Breast epithelium (tissue), 3 donors: ENCODE measurements around the gene KLF7.

ENCODE experiments used
- CTCF ChIP-seq, 3 donors: fragments of 450-650 bp; IDR thresholded peaks; one replicate each; pipeline ENCODE4 v1.5.1; 2016 to 2017; ENCODE audit warnings: antibody characterized with exemption in 3 of 3, mild to moderate bottlenecking in 3 of 3, moderate library complexity in 3 of 3
- POLR2A ChIP-seq: fragments of 450-650 bp; IDR thresholded peaks from one replicate; pipeline ENCODE4 v1.6.1; 2016; ENCODE audit warnings: antibody characterized with exemption, mild to moderate bottlenecking, moderate library complexity
- POLR2AphosphoS5 ChIP-seq, 3 donors: sonication (generic); formaldehyde crosslinking; IDR thresholded peaks; one replicate each; pipeline ENCODE4 v1.6.1; 2017; ENCODE audit warnings: antibody characterized with exemption in 3 of 3

DNA sequence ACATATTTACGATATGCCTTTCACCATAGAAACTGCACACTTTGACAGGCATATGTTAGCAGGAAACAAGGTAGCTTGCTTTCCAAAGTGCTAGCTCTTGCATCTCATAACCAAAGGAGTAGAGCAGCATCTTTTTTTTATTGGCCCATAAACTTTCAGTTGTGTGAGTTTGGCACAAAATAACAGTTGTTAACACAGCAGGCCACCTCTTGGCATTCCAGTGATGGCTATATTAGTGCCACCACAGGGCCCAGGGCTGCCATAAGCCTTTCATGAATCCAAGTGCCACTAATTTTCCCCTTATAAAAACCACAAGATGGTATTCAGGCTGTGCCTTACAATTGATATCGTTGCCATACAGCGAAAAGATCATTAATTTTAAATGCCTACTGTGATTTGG is 40.3 kb upstream of the KLF7 start:
- TF ChIP-seq CTCF (IDR thresholded peaks at IDR 0.05) = no peak
- no peak for TF ChIP-seq POLR2A
- TF ChIP-seq POLR2AphosphoS5 (IDR thresholded peaks at IDR 0.05) = no peak
